Ishikawa (cell line): ENCODE data around the gene AKT1.

Experiments used
- CEBPB ChIP-seq: IDR thresholded peaks from 2 replicates; pipeline ENCODE4 v1.6.1; 2012
- CREB1 ChIP-seq: IDR thresholded peaks from 2 replicates; pipeline ENCODE4 v1.6.1; 2012; ENCODE audit warnings: low read depth
- EGR1 ChIP-seq: IDR thresholded peaks from 2 replicates; pipeline ENCODE4 v1.6.1; 2012
- FOXM1 ChIP-seq: IDR thresholded peaks from 2 replicates; pipeline ENCODE4 v1.6.1; 2012; ENCODE audit warnings: low read depth, borderline replicate concordance
- NFIC ChIP-seq: IDR thresholded peaks from 2 replicates; pipeline ENCODE4 v1.6.1; 2012
- RAD21 ChIP-seq: IDR thresholded peaks from 2 replicates; pipeline ENCODE4 v1.6.1; 2012; ENCODE audit warnings: low read depth
- TAF1 ChIP-seq: IDR thresholded peaks from 2 replicates; pipeline ENCODE4 v1.6.1; 2012; ENCODE audit warnings: low read depth, mild to moderate bottlenecking
- TCF12 ChIP-seq: IDR thresholded peaks from 2 replicates; pipeline ENCODE4 v1.6.1; 2012; ENCODE audit warnings: low read depth
- TEAD4 ChIP-seq: IDR thresholded peaks from 2 replicates; pipeline ENCODE4 v1.6.1; 2012
- USF1 ChIP-seq: IDR thresholded peaks from 2 replicates; pipeline ENCODE4 v1.6.1; 2012
- YY1 ChIP-seq: IDR thresholded peaks from 2 replicates; pipeline ENCODE4 v1.6.1; 2012; ENCODE audit warnings: low read depth
- ZBTB7A ChIP-seq: IDR thresholded peaks from 2 replicates; pipeline ENCODE4 v1.6.1; 2012; ENCODE audit warnings: low read depth
- TF ChIP-seq, protein P1 (sequence below): IDR thresholded peaks from 2 replicates; pipeline ENCODE4 v1.6.1; 2012; ENCODE audit warnings: low read depth, mild to moderate bottlenecking
- TF ChIP-seq, protein P2 (sequence below): IDR thresholded peaks from 2 replicates; pipeline ENCODE4 v1.6.1; 2012

Gene AKT1

GRCh38 chr14:104783484-104784217 lies 11.9 kb downstream of the AKT1 start:
- TF ChIP-seq TAF1 (no peak), EGR1 (no peak), ZBTB7A (0 out of 2 replicates have a peak, but pooled peaks have one; percentile 36)

DNA sequence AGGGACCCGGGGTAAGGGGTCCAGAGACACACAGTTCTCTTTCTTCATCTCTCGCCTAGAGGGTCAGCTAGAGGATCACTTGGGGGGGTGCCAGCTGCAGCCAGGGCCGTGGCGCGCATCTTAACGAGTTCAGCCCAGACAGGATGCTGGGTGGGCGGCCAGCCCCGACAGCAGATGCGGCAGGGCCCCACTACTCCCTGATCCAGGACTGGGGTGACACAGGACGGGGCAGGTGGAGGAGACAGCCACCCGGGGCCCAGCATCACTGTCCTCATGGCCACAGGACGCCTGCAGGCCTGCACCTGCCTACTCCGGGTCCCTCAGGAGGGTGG lies 12.8 kb downstream of the AKT1 start:
- TF ChIP-seq FOXM1 (no peak), ZBTB7A (no peak), RAD21 (no peak), TCF12 (no peak), YY1 (no peak), USF1 (no peak), TEAD4 (no peak)
- TF ChIP-seq, protein P1, sequence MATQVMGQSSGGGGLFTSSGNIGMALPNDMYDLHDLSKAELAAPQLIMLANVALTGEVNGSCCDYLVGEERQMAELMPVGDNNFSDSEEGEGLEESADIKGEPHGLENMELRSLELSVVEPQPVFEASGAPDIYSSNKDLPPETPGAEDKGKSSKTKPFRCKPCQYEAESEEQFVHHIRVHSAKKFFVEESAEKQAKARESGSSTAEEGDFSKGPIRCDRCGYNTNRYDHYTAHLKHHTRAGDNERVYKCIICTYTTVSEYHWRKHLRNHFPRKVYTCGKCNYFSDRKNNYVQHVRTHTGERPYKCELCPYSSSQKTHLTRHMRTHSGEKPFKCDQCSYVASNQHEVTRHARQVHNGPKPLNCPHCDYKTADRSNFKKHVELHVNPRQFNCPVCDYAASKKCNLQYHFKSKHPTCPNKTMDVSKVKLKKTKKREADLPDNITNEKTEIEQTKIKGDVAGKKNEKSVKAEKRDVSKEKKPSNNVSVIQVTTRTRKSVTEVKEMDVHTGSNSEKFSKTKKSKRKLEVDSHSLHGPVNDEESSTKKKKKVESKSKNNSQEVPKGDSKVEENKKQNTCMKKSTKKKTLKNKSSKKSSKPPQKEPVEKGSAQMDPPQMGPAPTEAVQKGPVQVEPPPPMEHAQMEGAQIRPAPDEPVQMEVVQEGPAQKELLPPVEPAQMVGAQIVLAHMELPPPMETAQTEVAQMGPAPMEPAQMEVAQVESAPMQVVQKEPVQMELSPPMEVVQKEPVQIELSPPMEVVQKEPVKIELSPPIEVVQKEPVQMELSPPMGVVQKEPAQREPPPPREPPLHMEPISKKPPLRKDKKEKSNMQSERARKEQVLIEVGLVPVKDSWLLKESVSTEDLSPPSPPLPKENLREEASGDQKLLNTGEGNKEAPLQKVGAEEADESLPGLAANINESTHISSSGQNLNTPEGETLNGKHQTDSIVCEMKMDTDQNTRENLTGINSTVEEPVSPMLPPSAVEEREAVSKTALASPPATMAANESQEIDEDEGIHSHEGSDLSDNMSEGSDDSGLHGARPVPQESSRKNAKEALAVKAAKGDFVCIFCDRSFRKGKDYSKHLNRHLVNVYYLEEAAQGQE, result no peak

DNA sequence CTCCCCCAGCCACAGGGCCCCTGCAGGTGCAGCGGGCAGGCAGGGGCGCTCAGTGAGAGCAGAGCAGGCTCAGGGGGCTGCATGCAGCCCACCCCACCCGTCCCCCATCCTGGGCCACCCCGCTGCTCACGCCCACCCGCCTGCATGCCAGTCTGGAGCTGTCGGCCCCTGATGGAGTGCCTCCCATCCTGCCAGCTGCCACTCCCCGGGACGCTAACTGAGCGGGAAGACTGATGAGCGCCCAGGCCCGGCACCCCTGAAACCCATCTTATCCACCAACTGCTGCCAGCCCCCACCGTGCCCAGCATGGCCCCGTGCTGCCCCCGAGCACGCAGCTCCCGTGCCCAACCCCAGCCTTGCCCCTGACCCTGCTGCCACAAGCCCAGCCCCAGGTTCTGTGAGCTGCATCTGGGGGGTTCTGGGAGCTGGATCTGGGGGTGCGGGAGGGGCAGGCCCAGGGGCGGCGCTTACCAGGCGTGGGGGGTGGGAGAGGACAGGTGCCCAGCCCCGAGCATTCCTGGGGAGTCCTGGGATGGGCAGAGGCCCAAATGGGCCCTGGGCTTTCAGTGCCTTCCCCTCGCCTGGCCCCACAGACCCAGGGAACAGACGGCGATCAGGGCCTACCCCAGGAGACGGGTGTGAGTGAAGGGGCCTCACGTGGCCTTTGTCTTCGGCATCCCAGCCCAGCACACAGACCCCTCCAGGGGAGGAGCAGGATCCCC lies 13.3 kb downstream of the AKT1 start:
- TF ChIP-seq, protein P1, result no peak
- no peak for TF ChIP-seq TEAD4
- no peak for TF ChIP-seq YY1

DNA sequence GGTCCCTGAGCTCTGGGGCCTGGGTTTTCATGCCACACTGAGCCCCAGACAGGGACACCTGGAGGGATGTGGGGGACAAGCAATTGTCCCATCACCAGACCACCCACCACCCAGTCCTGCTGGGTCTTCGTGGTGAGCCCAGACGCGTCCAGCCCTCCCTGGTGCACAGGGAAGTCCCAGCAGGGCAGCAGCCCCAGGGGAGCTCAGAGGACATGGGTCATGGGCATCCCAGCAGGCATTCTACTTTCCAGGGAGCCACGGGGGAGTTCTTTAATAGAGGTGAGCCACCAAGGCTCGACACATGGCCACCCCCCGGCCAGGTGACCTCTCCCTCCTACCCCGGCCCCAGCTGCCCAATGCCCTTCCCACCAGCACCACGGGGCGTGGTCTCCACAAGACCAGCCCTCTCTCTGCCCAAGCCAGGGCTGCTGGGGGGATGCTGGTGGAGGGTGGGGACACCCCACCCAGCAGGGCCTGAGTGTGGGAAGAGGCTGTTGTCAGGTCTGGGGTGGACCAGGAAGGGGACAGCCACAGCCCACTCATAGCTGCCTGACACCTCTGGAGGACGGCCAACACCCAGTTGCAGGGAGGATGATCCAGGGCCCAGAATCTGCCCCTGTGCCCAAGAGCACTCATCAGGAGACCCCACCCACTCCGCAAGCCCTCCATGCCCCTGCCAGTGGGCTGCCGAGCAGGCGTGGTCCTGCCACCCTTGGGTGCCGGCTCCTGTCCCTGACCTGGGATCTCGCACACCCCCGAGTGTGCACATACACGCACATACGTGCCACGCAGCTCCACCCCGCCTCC lies 14.1 kb downstream of the AKT1 start:
- TF ChIP-seq TAF1, result no peak
- TF ChIP-seq ZBTB7A, result no peak
- no peak for TF ChIP-seq YY1
- TF ChIP-seq USF1, result no peak
- TF ChIP-seq CREB1, result no peak
- no peak for TF ChIP-seq NFIC
- no peak for TF ChIP-seq RAD21
- TF ChIP-seq, protein P1, result no peak
- no peak for TF ChIP-seq TCF12
- TF ChIP-seq CEBPB, result no peak
- TF ChIP-seq, protein P2, sequence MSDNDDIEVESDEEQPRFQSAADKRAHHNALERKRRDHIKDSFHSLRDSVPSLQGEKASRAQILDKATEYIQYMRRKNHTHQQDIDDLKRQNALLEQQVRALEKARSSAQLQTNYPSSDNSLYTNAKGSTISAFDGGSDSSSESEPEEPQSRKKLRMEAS, result no peak
- TF ChIP-seq FOXM1, result no peak
